ENCODE data around the gene KMT2E. TPM values are rescaled to one million over a fixed set of nuclear protein-coding genes. Genes with fewer than 3 reads are reported as not detected.

Gene KMT2E
- total RNA-seq, 1 donor from 2014 or later, result 40.2 TPM

GRCh38 chr7:105079348-105079747 lies 65.3 kb downstream of the KMT2E start:
- no peaks in the 10 kb centered on the region for H3K9me3 ChIP-seq (replicated peaks)
- peaks cover 5% of the 10 kb centered on the region for H3K4me1 ChIP-seq
- intact Hi-C loops (cut with micrococcal nuclease), result no loop called here
- H3K4me3 ChIP-seq, result no peak overlapping the region
- DNase-seq, result no peak
- no peaks in the 10 kb centered on the region for H3K27me3 ChIP-seq (ENCODE audit: low read depth)
- H3K36me3 ChIP-seq, result peaks cover 96% of the 10 kb centered on the region
- H3K27ac ChIP-seq (replicated peaks), result no peak overlapping the region
- no peak for TF ChIP-seq CTCF (IDR thresholded peaks at IDR 0.05; ENCODE audit: borderline replicate concordance)

- no peaks in the 10 kb centered on the region for H3K9me3 ChIP-seq (replicated peaks)
- peaks cover 85% of the 10 kb centered on the region for H3K36me3 ChIP-seq
- no peak for DNase-seq
- intact Hi-C loops (cut with micrococcal nuclease), result no loop called here
- H3K27me3 ChIP-seq (ENCODE audit: low read depth), result no peaks in the 10 kb centered on the region
- TF ChIP-seq CTCF (IDR thresholded peaks at IDR 0.05; ENCODE audit: borderline replicate concordance), result no peak
- peaks cover 15% of the 10 kb centered on the region for H3K4me1 ChIP-seq
- peak overlapping the region; percentile 73 for H3K27ac ChIP-seq (replicated peaks)
- no peak overlapping the region for H3K4me3 ChIP-seq
Observed at GRCh38 chr7:105084581-105084980, 70.6 kb downstream of the KMT2E start.

GRCh38 chr7:105086850-105087249 lies 72.8 kb downstream of the KMT2E start:
- intact Hi-C loops (cut with micrococcal nuclease), result no loop called here
- H3K27ac ChIP-seq (replicated peaks), result no peak overlapping the region
- peaks cover 85% of the 10 kb centered on the region for H3K36me3 ChIP-seq
- no peaks in the 10 kb centered on the region for H3K9me3 ChIP-seq (replicated peaks)
- peaks cover 15% of the 10 kb centered on the region for H3K4me1 ChIP-seq
- no peaks in the 10 kb centered on the region for H3K27me3 ChIP-seq (ENCODE audit: low read depth)
- DNase-seq, result no peak
- no peak overlapping the region for H3K4me3 ChIP-seq
- TF ChIP-seq CTCF (IDR thresholded peaks at IDR 0.05; ENCODE audit: borderline replicate concordance), result no peak

GRCh38 chr7:105087981-105088380 lies 74.0 kb downstream of the KMT2E start:
- H3K36me3 ChIP-seq, result peaks cover 86% of the 10 kb centered on the region
- no peak for TF ChIP-seq CTCF (IDR thresholded peaks at IDR 0.05; ENCODE audit: borderline replicate concordance)
- no peak for DNase-seq
- H3K4me1 ChIP-seq, result peaks cover 15% of the 10 kb centered on the region
- intact Hi-C loops (cut with micrococcal nuclease), result no loop called here
- H3K27me3 ChIP-seq (ENCODE audit: low read depth), result no peaks in the 10 kb centered on the region
- no peak overlapping the region for H3K4me3 ChIP-seq
- no peaks in the 10 kb centered on the region for H3K9me3 ChIP-seq (replicated peaks)
- H3K27ac ChIP-seq (replicated peaks), result no peak overlapping the region

- H3K27ac ChIP-seq (replicated peaks), result no peak overlapping the region
- intact Hi-C loops (cut with micrococcal nuclease), result no loop called here
- no peak for DNase-seq
- no peak overlapping the region for H3K4me3 ChIP-seq
- no peaks in the 10 kb centered on the region for H3K9me3 ChIP-seq (replicated peaks)
- TF ChIP-seq CTCF (IDR thresholded peaks at IDR 0.05; ENCODE audit: borderline replicate concordance), result no peak
- H3K27me3 ChIP-seq (ENCODE audit: low read depth), result no peaks in the 10 kb centered on the region
- peaks cover 15% of the 10 kb centered on the region for H3K4me1 ChIP-seq
- H3K36me3 ChIP-seq, result peaks cover 86% of the 10 kb centered on the region
Observed at GRCh38 chr7:105088456-105088855, 74.5 kb downstream of the KMT2E start.

- Histone ChIP-seq H3K9me3 (replicated peaks) (no peaks in the 10 kb centered on the region), H3K36me3 (peaks cover 40% of the 10 kb centered on the region), H3K4me3 (no peak overlapping the region), H3K27me3 (ENCODE audit: low read depth) (no peaks in the 10 kb centered on the region), H3K27ac (replicated peaks) (no peak overlapping the region), H3K4me1 (peaks cover 18% of the 10 kb centered on the region)
- intact Hi-C loops (cut with micrococcal nuclease), result loop anchor here (10.0 kb wide), 1 partner anchor 110 kb away; no protein-coding TSS in a partner anchor
- no peak for TF ChIP-seq CTCF (IDR thresholded peaks at IDR 0.05; ENCODE audit: borderline replicate concordance)
- no peak for DNase-seq
Observed at GRCh38 chr7:105094966-105095365, 81.0 kb downstream of the KMT2E start.
